HepG2 (cell line): ENCODE measurements around the gene TRIM69. TPM values are rescaled to one million over a fixed set of nuclear protein-coding genes. Genes with fewer than 3 reads are reported as not detected.

Experiments used
- ATAC-seq: fragments of 200-7000 bp; cut with Tn5 transposase; 3 replicates; pipeline ENCODE4 v1.9.1; 2020; ENCODE audit warnings: mild to moderate bottlenecking, moderate library complexity
- BruUV-seq: library from RNA; stranded (reverse); fragments of 400-500 nt; replicated peaks from 2 replicates; lab custom pipeline; 2021; lab: Mats Ljungman, UMichigan
- CTCF ChIA-PET: fragments of 300-600 bp; formaldehyde crosslinking; extraction: SDS; loops from one replicate; lab custom pipeline; 2021; ENCODE audit warnings: low total read pairs, inconsistent platforms, low intra/inter-chr PET ratio; lab: Yijun Ruan, JAX
- POLR2A ChIA-PET: fragments of 350-600 bp; sonication (Branson Sonifier 250); formaldehyde crosslinking; loops from one replicate; lab custom pipeline; 2020; ENCODE audit warnings: antibody characterized with exemption, inconsistent platforms; lab: Yijun Ruan, JAX
- DNase-seq: peaks from one replicate; pipeline ENCODE4 v3.0.0-alpha.2; 2015; ENCODE audit warnings: low spot score
- FAIRE-seq: peaks from 3 replicates; lab custom pipeline; 2011; peaks lifted over from hg19 to GRCh38; lab: Jason Lieb, UNC
- H2AFZ ChIP-seq: one replicate; pipeline ENCODE4 v1.6.1; 2011; ENCODE audit warnings: low read length, inconsistent platforms
- H3K27ac ChIP-seq: fragments of 300-600 bp; 3 replicates; pipeline ENCODE4 v1.8.0; 2011; ENCODE audit warnings: mixed run types, mild to moderate bottlenecking, mixed read lengths, low read length, inconsistent platforms; ENCODE audit not compliant: insufficient read depth; ENCODE audit errors: extremely low read length
- H3K27me3 ChIP-seq, 2 experiments: fragments of 200-600 bp in 1 of 2; 2 replicates in 1 of 2; 3 replicates in 1 of 2; pipeline versions ENCODE4 v1.6.0 to v1.8.0; 2011; ENCODE audit warnings: low read length in 2 of 2, mild to moderate bottlenecking in 2 of 2, moderate library complexity in 2 of 2, inconsistent platforms in 1 of 2; ENCODE audit not compliant: insufficient read depth in 2 of 2, control insufficient read depth in 1 of 2
- H3K36me3 ChIP-seq, 2 experiments: fragments of 200-600 bp in 1 of 2; replicated peaks in 1 of 2; 2 replicates in 1 of 2; 3 replicates in 1 of 2; pipeline versions ENCODE4 v1.5.1 to v1.8.0; 2011; ENCODE audit warnings: low read length in 2 of 2, inconsistent platforms in 1 of 2; ENCODE audit not compliant: insufficient read depth in 2 of 2, control insufficient read depth in 1 of 2
- H3K4me1 ChIP-seq: 2 replicates; pipeline ENCODE4 v1.5.1; 2012; ENCODE audit warnings: low read length, inconsistent platforms; ENCODE audit not compliant: insufficient read depth
- H3K4me2 ChIP-seq: 2 replicates; pipeline ENCODE4 v1.6.0; 2011; ENCODE audit warnings: low read depth, low read length, inconsistent platforms
- H3K4me3 ChIP-seq, 3 experiments: fragments of 200-600 bp in 1 of 3; sonication (generic), shearing (Covaris generic) in 1 of 3; replicated peaks in 1 of 3; 2 replicates each; pipeline ENCODE4 v1.5.1; 2011 to 2016; ENCODE audit warnings: low read length in 3 of 3, inconsistent platforms in 2 of 3, low read depth in 2 of 3, mild to moderate bottlenecking in 2 of 3, control low read depth in 1 of 3, mixed read lengths in 1 of 3; ENCODE audit not compliant: insufficient read depth in 1 of 3
- H3K79me2 ChIP-seq: one replicate; pipeline ENCODE4 v1.6.1; 2011; ENCODE audit warnings: low read length, inconsistent platforms; ENCODE audit not compliant: insufficient read depth
- H3K9ac ChIP-seq: 2 replicates; pipeline ENCODE4 v1.6.0; 2011; ENCODE audit warnings: mild to moderate bottlenecking, low read depth, low read length, inconsistent platforms; ENCODE audit not compliant: insufficient read depth
- H3K9me3 ChIP-seq: 2 replicates; pipeline ENCODE4 v1.5.1; 2012; ENCODE audit warnings: mild to moderate bottlenecking, low read length
- H4K20me1 ChIP-seq: 2 replicates; pipeline ENCODE4 v1.6.0; 2011; ENCODE audit warnings: inconsistent platforms, mild to moderate bottlenecking, low read length, moderate library complexity; ENCODE audit not compliant: insufficient read depth
- MTF1 ChIP-seq: sonication (generic); formaldehyde crosslinking; IDR thresholded peaks from 2 replicates; pipeline ENCODE4 v1.5.0; 2020; ENCODE audit warnings: missing genetic modification reagents
- POGK ChIP-seq: sonication (generic); formaldehyde crosslinking; conservative IDR thresholded peaks from 2 replicates; pipeline ENCODE4 v1.8.0; 2022; ENCODE audit warnings: mild to moderate bottlenecking, moderate library complexity, missing genetic modification reagents
- SKI ChIP-seq: fragments of 450-650 bp; IDR thresholded peaks from one replicate; pipeline ENCODE4 v1.6.1; 2018; ENCODE audit warnings: mild to moderate bottlenecking; ENCODE audit not compliant: partially characterized antibody
- THAP8 ChIP-seq: sonication (generic); formaldehyde crosslinking; IDR thresholded peaks from 2 replicates; pipeline ENCODE4 v1.5.1; 2020; ENCODE audit warnings: missing genetic modification reagents, mild to moderate bottlenecking, borderline replicate concordance
- ZNF556 ChIP-seq: sonication (generic); formaldehyde crosslinking; IDR thresholded peaks from 2 replicates; pipeline ENCODE4 v1.4.0; 2020; ENCODE audit warnings: mild to moderate bottlenecking, missing genetic modification reagents, borderline replicate concordance
- ZNF724P ChIP-seq: sonication (generic); formaldehyde crosslinking; IDR thresholded peaks from 2 replicates; pipeline ENCODE4 v1.8.0; 2022; ENCODE audit warnings: missing genetic modification reagents, borderline replicate concordance
- WGBS: methylation state at CpG from one replicate; pipeline ENCODE4 v1.1.6; 2017; ENCODE audit warnings: low lambda C conversion rate; 5-methylcytosine and 5-hydroxymethylcytosine counted together
- in situ Hi-C: cut with HindIII; loops from 2 replicates; pipeline ENCODE4 v1.10.0; 2017; ENCODE audit warnings: low pct_unique_long_range_greater_than_20kb; ENCODE audit not compliant: extremely low pct_ligation_motif_present
- intact Hi-C: fragments of 100-400 bp; cut with micrococcal nuclease; formaldehyde crosslinking; loops from one replicate; pipeline ENCODE4 v1.10.0; 2022; ENCODE audit not compliant: unreplicated experiment
- polyA plus RNA-seq, 8 experiments: library from polyadenylated mRNA; depleted of rRNA in 3 of 8; stranded (reverse) in 7 of 8; unstranded in 1 of 8; fragments of >200 nt; fragmentation: Illumina TruSeq in 4 of 8; extraction: Trizol in 4 of 8; gene quantifications; 2 replicates each; pipeline versions ENCODE4 v1.2.1 to v1.2.3, GENCODE V29; 2011 to 2016; ENCODE audit warnings: low read depth in 4 of 8, missing spikeins in 1 of 8, mixed read lengths in 1 of 8; ENCODE audit not compliant: insufficient read depth in 1 of 8
- total RNA-seq, 5 experiments: library from RNA; depleted of rRNA; stranded (reverse); fragments of >200 nt; fragmentation: Illumina TruSeq; extraction: Trizol; gene quantifications; 2 replicates each; pipeline ENCODE4 v1.2.3, GENCODE V29; 2016; ENCODE audit warnings: low read depth in 1 of 5
- TF ChIP-seq, protein P1 (sequence below): sonication (generic); formaldehyde crosslinking; IDR thresholded peaks from 2 replicates; pipeline ENCODE4 v1.5.0; 2020; ENCODE audit warnings: mild to moderate bottlenecking, missing genetic modification reagents, borderline replicate concordance
- TF ChIP-seq, protein P2 (sequence below): sonication (generic); formaldehyde crosslinking; conservative IDR thresholded peaks from 2 replicates; pipeline ENCODE4 v1.4.0; 2020; ENCODE audit warnings: missing genetic modification reagents

Gene TRIM69
- total and polyA plus RNA-seq, 2 of the 13 experiments (the other 11 are each of a cell fraction or from before 2014, with no cell fraction given) = 2.6 to 3.2 TPM

DNA sequence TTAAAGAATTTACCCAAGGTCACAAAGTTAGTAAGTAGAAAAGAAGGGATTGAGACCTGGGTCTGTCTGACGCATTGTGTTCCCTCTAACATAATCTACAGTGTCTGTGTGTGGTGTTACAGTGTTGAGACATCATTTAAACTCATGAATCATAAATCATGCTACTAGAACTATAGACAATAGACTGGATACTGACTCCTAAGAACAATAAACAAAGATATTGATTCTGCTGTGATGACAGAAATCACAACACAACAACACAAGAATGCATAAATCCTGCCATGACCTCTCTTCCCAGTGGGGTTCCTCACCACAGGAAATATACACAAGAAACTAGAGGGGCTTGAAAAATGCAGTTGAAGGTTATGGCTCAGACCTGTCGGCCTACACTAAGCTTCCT lies 44.3 kb downstream of the TRIM69 start (continued):
- TF ChIP-seq ZNF724P (CRISPR knock-in tag) (no peak), SKI (no peak), POGK (no peak), ZNF556 (no peak)

GRCh38 chr15:44781128-44781810 lies 44.9 kb downstream of the TRIM69 start:
- no peak overlapping the region for H3K9ac ChIP-seq
- DNase-seq = no peak
- BruUV-seq = no TSS peak
- in situ Hi-C loops = no loop called here
- FAIRE-seq = no peak
- H3K79me2 ChIP-seq = no peaks in the 10 kb centered on the region
- CTCF ChIA-PET = no interaction called here
- peaks cover 17% of the 10 kb centered on the region; the same call in 1 of the 2 replicates for H3K4me1 ChIP-seq
- no peaks in the 10 kb centered on the region for H3K36me3 ChIP-seq
- H3K27ac ChIP-seq = no peak overlapping the region
- no peak for ATAC-seq
- no peak overlapping the region for H2AFZ ChIP-seq
- 49% methylated on average over 7 of the region's 7 CpGs for WGBS
- intact Hi-C loops = no loop called here
- POLR2A ChIA-PET = no interaction called here
- no peak overlapping the region for H3K4me3 ChIP-seq
- H4K20me1 ChIP-seq = no peaks in the 10 kb centered on the region
- H3K27me3 ChIP-seq = no peaks in the 10 kb centered on the region
- H3K4me2 ChIP-seq = no peak overlapping the region
- H3K9me3 ChIP-seq = no peaks in the 10 kb centered on the region
- TF ChIP-seq, protein P1, sequence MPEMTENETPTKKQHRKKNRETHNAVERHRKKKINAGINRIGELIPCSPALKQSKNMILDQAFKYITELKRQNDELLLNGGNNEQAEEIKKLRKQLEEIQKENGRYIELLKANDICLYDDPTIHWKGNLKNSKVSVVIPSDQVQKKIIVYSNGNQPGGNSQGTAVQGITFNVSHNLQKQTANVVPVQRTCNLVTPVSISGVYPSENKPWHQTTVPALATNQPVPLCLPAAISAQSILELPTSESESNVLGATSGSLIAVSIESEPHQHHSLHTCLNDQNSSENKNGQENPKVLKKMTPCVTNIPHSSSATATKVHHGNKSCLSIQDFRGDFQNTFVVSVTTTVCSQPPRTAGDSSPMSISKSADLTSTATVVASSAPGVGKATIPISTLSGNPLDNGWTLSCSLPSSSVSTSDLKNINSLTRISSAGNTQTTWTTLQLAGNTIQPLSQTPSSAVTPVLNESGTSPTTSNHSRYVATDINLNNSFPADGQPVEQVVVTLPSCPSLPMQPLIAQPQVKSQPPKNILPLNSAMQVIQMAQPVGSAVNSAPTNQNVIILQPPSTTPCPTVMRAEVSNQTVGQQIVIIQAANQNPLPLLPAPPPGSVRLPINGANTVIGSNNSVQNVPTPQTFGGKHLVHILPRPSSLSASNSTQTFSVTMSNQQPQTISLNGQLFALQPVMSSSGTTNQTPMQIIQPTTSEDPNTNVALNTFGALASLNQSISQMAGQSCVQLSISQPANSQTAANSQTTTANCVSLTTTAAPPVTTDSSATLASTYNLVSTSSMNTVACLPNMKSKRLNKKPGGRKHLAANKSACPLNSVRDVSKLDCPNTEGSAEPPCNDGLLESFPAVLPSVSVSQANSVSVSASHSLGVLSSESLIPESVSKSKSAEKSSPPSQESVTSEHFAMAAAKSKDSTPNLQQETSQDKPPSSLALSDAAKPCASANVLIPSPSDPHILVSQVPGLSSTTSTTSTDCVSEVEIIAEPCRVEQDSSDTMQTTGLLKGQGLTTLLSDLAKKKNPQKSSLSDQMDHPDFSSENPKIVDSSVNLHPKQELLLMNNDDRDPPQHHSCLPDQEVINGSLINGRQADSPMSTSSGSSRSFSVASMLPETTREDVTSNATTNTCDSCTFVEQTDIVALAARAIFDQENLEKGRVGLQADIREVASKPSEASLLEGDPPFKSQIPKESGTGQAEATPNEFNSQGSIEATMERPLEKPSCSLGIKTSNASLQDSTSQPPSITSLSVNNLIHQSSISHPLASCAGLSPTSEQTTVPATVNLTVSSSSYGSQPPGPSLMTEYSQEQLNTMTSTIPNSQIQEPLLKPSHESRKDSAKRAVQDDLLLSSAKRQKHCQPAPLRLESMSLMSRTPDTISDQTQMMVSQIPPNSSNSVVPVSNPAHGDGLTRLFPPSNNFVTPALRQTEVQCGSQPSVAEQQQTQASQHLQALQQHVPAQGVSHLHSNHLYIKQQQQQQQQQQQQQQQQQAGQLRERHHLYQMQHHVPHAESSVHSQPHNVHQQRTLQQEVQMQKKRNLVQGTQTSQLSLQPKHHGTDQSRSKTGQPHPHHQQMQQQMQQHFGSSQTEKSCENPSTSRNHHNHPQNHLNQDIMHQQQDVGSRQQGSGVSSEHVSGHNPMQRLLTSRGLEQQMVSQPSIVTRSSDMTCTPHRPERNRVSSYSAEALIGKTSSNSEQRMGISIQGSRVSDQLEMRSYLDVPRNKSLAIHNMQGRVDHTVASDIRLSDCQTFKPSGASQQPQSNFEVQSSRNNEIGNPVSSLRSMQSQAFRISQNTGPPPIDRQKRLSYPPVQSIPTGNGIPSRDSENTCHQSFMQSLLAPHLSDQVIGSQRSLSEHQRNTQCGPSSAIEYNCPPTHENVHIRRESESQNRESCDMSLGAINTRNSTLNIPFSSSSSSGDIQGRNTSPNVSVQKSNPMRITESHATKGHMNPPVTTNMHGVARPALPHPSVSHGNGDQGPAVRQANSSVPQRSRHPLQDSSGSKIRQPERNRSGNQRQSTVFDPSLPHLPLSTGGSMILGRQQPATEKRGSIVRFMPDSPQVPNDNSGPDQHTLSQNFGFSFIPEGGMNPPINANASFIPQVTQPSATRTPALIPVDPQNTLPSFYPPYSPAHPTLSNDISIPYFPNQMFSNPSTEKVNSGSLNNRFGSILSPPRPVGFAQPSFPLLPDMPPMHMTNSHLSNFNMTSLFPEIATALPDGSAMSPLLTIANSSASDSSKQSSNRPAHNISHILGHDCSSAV = no peak
- no peak for TF ChIP-seq MTF1 (CRISPR knock-in tag)
- no peak for TF ChIP-seq THAP8 (CRISPR knock-in tag)
- TF ChIP-seq, protein P2, sequence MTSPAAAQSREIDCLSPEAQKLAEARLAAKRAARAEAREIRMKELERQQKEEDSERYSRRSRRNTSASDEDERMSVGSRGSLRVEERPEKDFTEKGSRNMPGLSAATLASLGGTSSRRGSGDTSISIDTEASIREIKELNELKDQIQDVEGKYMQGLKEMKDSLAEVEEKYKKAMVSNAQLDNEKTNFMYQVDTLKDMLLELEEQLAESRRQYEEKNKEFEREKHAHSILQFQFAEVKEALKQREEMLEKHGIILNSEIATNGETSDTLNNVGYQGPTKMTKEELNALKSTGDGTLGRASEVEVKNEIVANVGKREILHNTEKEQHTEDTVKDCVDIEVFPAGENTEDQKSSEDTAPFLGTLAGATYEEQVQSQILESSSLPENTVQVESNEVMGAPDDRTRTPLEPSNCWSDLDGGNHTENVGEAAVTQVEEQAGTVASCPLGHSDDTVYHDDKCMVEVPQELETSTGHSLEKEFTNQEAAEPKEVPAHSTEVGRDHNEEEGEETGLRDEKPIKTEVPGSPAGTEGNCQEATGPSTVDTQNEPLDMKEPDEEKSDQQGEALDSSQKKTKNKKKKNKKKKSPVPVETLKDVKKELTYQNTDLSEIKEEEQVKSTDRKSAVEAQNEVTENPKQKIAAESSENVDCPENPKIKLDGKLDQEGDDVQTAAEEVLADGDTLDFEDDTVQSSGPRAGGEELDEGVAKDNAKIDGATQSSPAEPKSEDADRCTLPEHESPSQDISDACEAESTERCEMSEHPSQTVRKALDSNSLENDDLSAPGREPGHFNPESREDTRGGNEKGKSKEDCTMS (CRISPR knock-in tag) = no peak
